ENCODE measurements around the gene TP63. TPM values are rescaled to one million over a fixed set of nuclear protein-coding genes. Genes with fewer than 3 reads are reported as not detected.

The TP63 gene
- total and polyA plus RNA-seq, 3 donors from 2014 or later = 5.2 to 10.5 (median 6.0) TPM

GRCh38 chr3:189758186-189758585 is 127.0 kb downstream of the TP63 start:
- Histone ChIP-seq H3K27ac (no peak overlapping the region), H3K4me1 (no peaks in the 10 kb centered on the region), H3K4me3 (no peak overlapping the region), H3K36me3 (ENCODE audit: low read depth, missing control alignments) (no peaks in the 10 kb centered on the region), H3K9me3 (no peaks in the 10 kb centered on the region), H3K27me3 (no peaks in the 10 kb centered on the region)
- WGBS, 2 donors = 97 to 100% methylated on average over 6 of the region's 6 CpGs
- DNase-seq = no peak
- TF ChIP-seq CTCF (IDR thresholded peaks at IDR 0.05) (no peak), POLR2A (IDR thresholded peaks at IDR 0.05) (no peak)
- intact Hi-C loops (cut with DNase I; ENCODE audit: low total_unique reads) = no loop called here

GRCh38 chr3:189766416-189766815 is 135.2 kb downstream of the TP63 start:
- TF ChIP-seq POLR2A (IDR thresholded peaks at IDR 0.05) (no peak), CTCF (IDR thresholded peaks at IDR 0.05) (no peak)
- Histone ChIP-seq H3K9me3 (no peaks in the 10 kb centered on the region), H3K27ac (no peak overlapping the region), H3K36me3 (ENCODE audit: low read depth, missing control alignments) (no peaks in the 10 kb centered on the region), H3K4me3 (no peak overlapping the region), H3K4me1 (no peaks in the 10 kb centered on the region), H3K27me3 (no peaks in the 10 kb centered on the region)
- intact Hi-C loops (cut with DNase I; ENCODE audit: low total_unique reads) = no loop called here
- DNase-seq = no peak
- WGBS, 2 donors = 61 to 64% methylated on average over 2 of the region's 2 CpGs

GRCh38 chr3:189771842-189772450 is 140.8 kb downstream of the TP63 start:
- 70 to 75% methylated on average over 4 of the region's 4 CpGs for WGBS, 2 donors
- TF ChIP-seq POLR2A (IDR thresholded peaks at IDR 0.05) (no peak), CTCF (IDR thresholded peaks at IDR 0.05) (no peak)
- intact Hi-C loops (cut with DNase I; ENCODE audit: low total_unique reads) = no loop called here
- Histone ChIP-seq H3K27ac (no peak overlapping the region), H3K4me3 (no peak overlapping the region), H3K36me3 (ENCODE audit: low read depth, missing control alignments) (no peaks in the 10 kb centered on the region), H3K27me3 (no peaks in the 10 kb centered on the region), H3K4me1 (no peaks in the 10 kb centered on the region), H3K9me3 (no peaks in the 10 kb centered on the region)
- DNase-seq = no peak

DNA sequence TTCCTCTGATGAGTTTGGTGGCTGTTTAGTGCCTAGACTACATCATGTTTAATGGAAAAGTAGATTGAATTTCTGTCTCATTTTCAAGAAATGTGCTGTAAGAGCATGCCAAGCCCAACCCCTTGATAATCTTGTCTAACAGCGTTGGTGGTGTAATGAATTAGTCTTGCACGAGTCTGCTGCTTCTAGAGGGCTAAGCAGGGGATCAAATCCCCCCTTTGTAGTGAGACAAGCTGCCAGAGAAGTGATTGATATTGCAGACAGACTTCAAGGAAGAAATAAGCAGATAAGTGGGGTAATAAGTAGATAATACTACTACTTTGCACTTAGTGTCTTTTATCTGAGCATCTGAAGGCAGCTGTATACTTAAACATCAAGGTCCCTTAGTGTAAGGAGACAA is 141.4 kb downstream of the TP63 start:
- Histone ChIP-seq H3K27me3 (no peaks in the 10 kb centered on the region), H3K4me3 (no peak overlapping the region), H3K36me3 (ENCODE audit: low read depth, missing control alignments) (no peaks in the 10 kb centered on the region), H3K9me3 (no peaks in the 10 kb centered on the region), H3K4me1 (no peaks in the 10 kb centered on the region), H3K27ac (no peak overlapping the region)
- intact Hi-C loops (cut with DNase I; ENCODE audit: low total_unique reads) = no loop called here
- no peak for DNase-seq
- TF ChIP-seq CTCF (IDR thresholded peaks at IDR 0.05) (no peak), POLR2A (IDR thresholded peaks at IDR 0.05) (no peak)
- 45 to 56% methylated on average over 2 of the region's 2 CpGs for WGBS, 2 donors

GRCh38 chr3:189773056-189773455 is 141.9 kb downstream of the TP63 start:
- no peaks in the 10 kb centered on the region for H3K4me1 ChIP-seq
- no peaks in the 10 kb centered on the region for H3K27me3 ChIP-seq
- DNase-seq = no peak
- no peak overlapping the region for H3K4me3 ChIP-seq
- intact Hi-C loops (cut with DNase I; ENCODE audit: low total_unique reads) = no loop called here
- H3K36me3 ChIP-seq (ENCODE audit: low read depth, missing control alignments) = no peaks in the 10 kb centered on the region
- no peak for TF ChIP-seq CTCF (IDR thresholded peaks at IDR 0.05)
- no peak for TF ChIP-seq POLR2A (IDR thresholded peaks at IDR 0.05)
- WGBS, 2 donors = 73 to 74% methylated on average over 5 of the region's 5 CpGs
- no peaks in the 10 kb centered on the region for H3K9me3 ChIP-seq
- H3K27ac ChIP-seq = no peak overlapping the region
